HepG2 (cell line): ENCODE results near the gene ZNF764. TPM values are rescaled to one million over a fixed set of nuclear protein-coding genes. Genes with fewer than 3 reads are reported as not detected.

Source experiments
- ARID3A ChIP-seq: IDR thresholded peaks from 2 replicates; pipeline ENCODE4 v1.6.1; 2012; ENCODE audit warnings: low read depth, low read length, improper control_type of control experiment
- ATM ChIP-seq: fragments of 450-650 bp; IDR thresholded peaks from 2 replicates; pipeline ENCODE4 v1.7.1; 2017; ENCODE audit warnings: mild to moderate bottlenecking, borderline replicate concordance
- ETV6 ChIP-seq: sonication (generic); formaldehyde crosslinking; conservative IDR thresholded peaks from 2 replicates; pipeline ENCODE4 v1.4.0; 2020; ENCODE audit warnings: missing genetic modification reagents
- MIER2 ChIP-seq: IDR thresholded peaks from 2 replicates; pipeline ENCODE4 v1.6.1; 2016; ENCODE audit warnings: missing biosample characterization, missing genetic modification reagents
- NPAS2 ChIP-seq: sonication (generic); formaldehyde crosslinking; IDR thresholded peaks from 2 replicates; pipeline ENCODE4 v1.8.0; 2022; ENCODE audit warnings: mild to moderate bottlenecking, missing genetic modification reagents, borderline replicate concordance
- PHF8 ChIP-seq: sonication (generic); formaldehyde crosslinking; IDR thresholded peaks from 2 replicates; pipeline ENCODE4 v1.5.0; 2020; ENCODE audit warnings: missing genetic modification reagents
- RAD21 ChIP-seq: fragments of 450-650 bp; formaldehyde crosslinking; IDR thresholded peaks from 2 replicates; pipeline ENCODE4 v1.5.0; 2020; ENCODE audit warnings: mild to moderate bottlenecking
- SNAPC5 ChIP-seq: sonication (generic); formaldehyde crosslinking; IDR thresholded peaks from 2 replicates; pipeline ENCODE4 v1.8.1; 2023; ENCODE audit warnings: mild to moderate bottlenecking, missing genetic modification reagents, borderline replicate concordance
- TFAP4 ChIP-seq: sonication (generic); IDR thresholded peaks from 2 replicates; pipeline ENCODE4 v1.6.1; 2016; ENCODE audit warnings: low read depth, borderline replicate concordance
- ZBTB33 ChIP-seq: sonication (generic); formaldehyde crosslinking; IDR thresholded peaks from 2 replicates; pipeline ENCODE4 v1.4.0; 2020; ENCODE audit warnings: missing genetic modification reagents
- ZNF142 ChIP-seq: sonication (generic); formaldehyde crosslinking; IDR thresholded peaks from 2 replicates; pipeline ENCODE4 v1.4.0; 2020; ENCODE audit warnings: missing genetic modification reagents
- ZNF431 ChIP-seq: sonication (generic); formaldehyde crosslinking; IDR thresholded peaks from 2 replicates; pipeline ENCODE4 v1.9.0; 2022; ENCODE audit warnings: missing genetic modification reagents, low read depth, mild to moderate bottlenecking, borderline replicate concordance
- ZNF432 ChIP-seq: sonication (generic); formaldehyde crosslinking; IDR thresholded peaks from 2 replicates; pipeline ENCODE4 v1.5.0; 2020; ENCODE audit warnings: missing genetic modification reagents, mild to moderate bottlenecking, borderline replicate concordance
- ZNF563 ChIP-seq: sonication (generic); formaldehyde crosslinking; IDR thresholded peaks from 2 replicates; pipeline ENCODE4 v1.8.0; 2022; ENCODE audit warnings: mild to moderate bottlenecking, moderate library complexity, missing genetic modification reagents
- ZNF629 ChIP-seq: sonication (generic); formaldehyde crosslinking; conservative IDR thresholded peaks from 2 replicates; pipeline ENCODE4 v1.5.0; 2020; ENCODE audit warnings: missing genetic modification reagents
- ZNF746 ChIP-seq: sonication (generic); formaldehyde crosslinking; IDR thresholded peaks from 2 replicates; pipeline ENCODE4 v1.8.0; 2022; ENCODE audit warnings: mild to moderate bottlenecking, missing genetic modification reagents
- polyA plus RNA-seq, 8 experiments: library from polyadenylated mRNA; depleted of rRNA in 3 of 8; stranded (reverse) in 7 of 8; unstranded in 1 of 8; fragments of >200 nt; fragmentation: Illumina TruSeq in 4 of 8; extraction: Trizol in 4 of 8; gene quantifications; 2 replicates each; pipeline versions ENCODE4 v1.2.1 to v1.2.3, GENCODE V29; 2011 to 2016; ENCODE audit warnings: low read depth in 4 of 8, missing spikeins in 1 of 8, mixed read lengths in 1 of 8; ENCODE audit not compliant: insufficient read depth in 1 of 8
- total RNA-seq, 5 experiments: library from RNA; depleted of rRNA; stranded (reverse); fragments of >200 nt; fragmentation: Illumina TruSeq; extraction: Trizol; gene quantifications; 2 replicates each; pipeline ENCODE4 v1.2.3, GENCODE V29; 2016; ENCODE audit warnings: low read depth in 1 of 5

The ZNF764 gene
- total and polyA plus RNA-seq, 2 of the 13 experiments (the other 11 are each of a cell fraction or from before 2014, with no cell fraction given): 4.1 to 9.1 TPM

GRCh38 chr16:30570636-30571444 is 12.7 kb upstream of the ZNF764 start (continued):
- peak; percentile 23; the same call in 1 of the 2 replicates for TF ChIP-seq ZNF142
- TF ChIP-seq ZNF629 (CRISPR knock-in tag): no peak
- no peak for TF ChIP-seq ARID3A
- no peak for TF ChIP-seq ZNF746
- peak; percentile 9; the same call in 1 of the 2 replicates for TF ChIP-seq MIER2
- no peak for TF ChIP-seq RAD21 (CRISPR knock-in tag)
- no peak for TF ChIP-seq ZNF432
- no peak for TF ChIP-seq ZBTB33 (CRISPR knock-in tag)
- TF ChIP-seq ETV6: 0 out of 2 replicates have a peak, but pooled peaks have one; percentile 39
- no peak for TF ChIP-seq TFAP4
- TF ChIP-seq PHF8 (CRISPR knock-in tag): peak; percentile 5; the same call in 1 of the 2 replicates
- TF ChIP-seq NPAS2 (CRISPR knock-in tag): no peak
- no peak for TF ChIP-seq SNAPC5 (CRISPR knock-in tag)
- no peak for TF ChIP-seq ATM
- TF ChIP-seq ZNF563 (CRISPR knock-in tag): no peak; the same call in 1 of the 2 replicates
- no peak; the same call in 1 of the 2 replicates for TF ChIP-seq ZNF431 (CRISPR knock-in tag)
